HG02571 (cell line): Measurements from ENCODE around the gene INMT.

Experiments used
- ATAC-seq: cut with Tn5 transposase; IDR thresholded peaks from one replicate; pipeline ENCODE4 v1.9.1; 2021; ENCODE audit warnings: mild to moderate bottlenecking, moderate library complexity; ENCODE audit not compliant: unreplicated experiment

INMT gene

GRCh38 chr7:30727061-30727945, 24.6 kb upstream of the INMT start:
- no peak for ATAC-seq

- no peak for ATAC-seq
Observed at GRCh38 chr7:30728591-30729100, 23.3 kb upstream of the INMT start.

GRCh38 chr7:30729642-30730041, 22.3 kb upstream of the INMT start:
- ATAC-seq, result no peak

- ATAC-seq, result no peak
Observed at GRCh38 chr7:30730097-30730496, 21.8 kb upstream of the INMT start.

DNA sequence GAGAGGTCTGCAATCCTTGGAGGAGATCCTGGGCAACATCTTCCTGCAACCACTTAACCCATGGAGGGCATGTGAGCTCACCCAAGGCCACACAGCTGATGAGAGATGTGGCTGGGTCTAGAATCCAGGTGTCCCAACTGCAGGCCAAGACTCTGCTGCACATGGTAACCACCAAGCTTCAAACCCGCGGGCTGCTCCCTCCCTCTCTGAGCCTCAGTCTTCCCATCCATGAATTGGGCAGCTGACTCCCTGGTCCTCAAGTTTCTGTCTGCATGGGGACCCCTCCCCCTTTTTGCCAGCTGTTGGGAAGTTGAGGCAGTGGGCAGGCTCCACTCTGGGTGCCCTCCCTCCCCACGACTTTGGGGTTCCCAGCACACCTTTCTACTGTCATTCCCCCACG, 20.9 kb upstream of the INMT start:
- ATAC-seq, result no peak

DNA sequence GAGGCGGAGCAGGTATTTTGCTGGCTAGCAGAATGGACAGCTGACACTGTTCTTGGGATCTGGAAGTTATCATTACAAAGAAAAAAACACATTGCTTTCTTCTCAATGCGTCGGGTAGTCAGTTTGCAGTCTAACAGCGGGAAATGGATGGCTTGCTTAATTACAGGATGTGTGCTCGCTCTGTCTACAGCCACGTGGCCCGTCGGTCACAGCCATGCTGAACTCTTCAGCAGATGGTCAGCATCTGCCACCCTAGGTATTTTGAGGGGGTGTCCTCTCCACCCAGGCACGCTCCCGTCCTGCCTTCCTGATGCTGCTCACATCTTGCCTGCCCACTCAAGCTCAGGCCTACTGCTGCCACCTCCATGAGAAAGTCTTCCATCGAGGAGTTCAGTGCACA, 20.4 kb upstream of the INMT start:
- ATAC-seq, result no peak

DNA sequence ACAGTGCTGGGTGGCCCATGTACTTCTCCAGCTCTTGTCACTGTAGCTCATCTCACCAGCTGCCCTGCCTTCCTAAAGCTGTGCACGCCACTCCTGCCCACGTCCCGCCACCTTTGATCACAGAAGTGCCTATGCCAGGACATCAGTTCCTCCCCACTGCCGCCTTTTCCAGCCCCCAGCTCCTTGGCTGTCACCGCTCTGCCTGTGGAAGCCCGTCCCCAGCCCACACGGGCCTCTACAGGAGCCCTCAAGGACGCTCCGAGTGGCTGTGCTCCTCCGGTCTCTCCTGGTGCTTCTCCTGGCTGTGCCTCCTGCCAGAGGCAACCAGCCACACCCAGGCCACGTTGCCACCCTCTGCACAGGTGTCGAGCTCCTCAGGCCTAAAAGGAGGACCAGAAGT, 19.3 kb upstream of the INMT start:
- ATAC-seq, result no peak

DNA sequence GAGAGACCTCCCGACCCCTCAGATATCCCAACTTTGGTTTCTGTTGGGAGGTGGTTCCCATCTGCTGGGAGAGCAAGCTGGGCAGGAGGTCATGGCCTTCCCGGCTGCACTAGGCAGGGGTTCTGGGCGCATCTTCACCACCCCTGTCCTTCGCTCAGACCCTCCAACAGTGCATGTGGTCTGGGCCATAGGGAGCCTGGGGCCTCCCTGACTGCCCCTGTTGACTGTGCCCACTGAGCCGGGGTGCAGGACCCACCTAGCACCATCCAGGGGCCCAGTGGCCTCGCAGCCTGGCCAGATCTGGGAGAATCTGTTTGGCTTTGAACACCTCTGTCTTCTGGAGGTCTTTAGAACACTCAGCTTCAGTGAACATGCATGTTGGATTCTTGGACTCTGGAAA, 18.7 kb upstream of the INMT start:
- ATAC-seq, result no peak

DNA sequence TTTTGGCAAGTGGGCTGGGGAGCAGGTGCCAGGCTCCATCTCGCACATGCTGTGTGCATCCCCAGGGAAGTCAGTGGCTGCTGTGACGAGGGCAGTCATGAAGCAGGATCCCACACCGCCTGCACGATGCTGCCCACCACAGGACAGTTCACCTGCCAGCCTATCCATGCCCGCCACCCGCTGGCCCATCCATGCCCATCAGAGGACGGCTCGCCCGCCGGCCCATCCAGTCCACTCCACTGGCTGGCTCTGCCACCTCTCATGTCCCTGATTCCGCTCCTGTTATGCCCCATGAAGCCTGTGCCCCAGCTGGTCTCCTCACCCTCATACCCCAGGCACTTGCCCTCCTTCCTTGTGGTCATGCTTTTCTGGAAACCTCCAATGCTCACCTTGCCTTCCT, 18.2 kb upstream of the INMT start:
- no peak for ATAC-seq

GRCh38 chr7:30734497-30734896, 17.4 kb upstream of the INMT start:
- ATAC-seq, result no peak

GRCh38 chr7:30735631-30736030, 16.3 kb upstream of the INMT start:
- ATAC-seq, result no peak

DNA sequence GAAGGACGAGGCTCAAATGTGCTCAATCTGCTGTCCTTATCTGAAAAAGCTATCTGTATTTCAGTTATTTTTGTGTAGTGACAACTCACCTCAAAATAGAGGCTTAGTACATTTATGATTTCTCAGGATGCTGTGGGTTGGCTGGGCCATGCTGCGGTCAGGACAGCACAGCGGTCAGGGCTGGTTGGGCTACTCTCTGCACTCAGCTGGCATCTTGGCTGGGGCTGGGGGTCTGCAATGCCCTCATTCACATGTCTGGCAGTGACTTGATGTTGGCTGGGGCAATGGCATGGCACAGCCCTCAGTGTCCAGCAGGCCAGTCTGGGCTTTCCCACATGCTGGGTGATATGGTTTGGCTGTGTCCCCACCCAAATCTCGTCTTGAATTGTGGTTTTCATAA, 15.6 kb upstream of the INMT start:
- ATAC-seq, result no peak

DNA sequence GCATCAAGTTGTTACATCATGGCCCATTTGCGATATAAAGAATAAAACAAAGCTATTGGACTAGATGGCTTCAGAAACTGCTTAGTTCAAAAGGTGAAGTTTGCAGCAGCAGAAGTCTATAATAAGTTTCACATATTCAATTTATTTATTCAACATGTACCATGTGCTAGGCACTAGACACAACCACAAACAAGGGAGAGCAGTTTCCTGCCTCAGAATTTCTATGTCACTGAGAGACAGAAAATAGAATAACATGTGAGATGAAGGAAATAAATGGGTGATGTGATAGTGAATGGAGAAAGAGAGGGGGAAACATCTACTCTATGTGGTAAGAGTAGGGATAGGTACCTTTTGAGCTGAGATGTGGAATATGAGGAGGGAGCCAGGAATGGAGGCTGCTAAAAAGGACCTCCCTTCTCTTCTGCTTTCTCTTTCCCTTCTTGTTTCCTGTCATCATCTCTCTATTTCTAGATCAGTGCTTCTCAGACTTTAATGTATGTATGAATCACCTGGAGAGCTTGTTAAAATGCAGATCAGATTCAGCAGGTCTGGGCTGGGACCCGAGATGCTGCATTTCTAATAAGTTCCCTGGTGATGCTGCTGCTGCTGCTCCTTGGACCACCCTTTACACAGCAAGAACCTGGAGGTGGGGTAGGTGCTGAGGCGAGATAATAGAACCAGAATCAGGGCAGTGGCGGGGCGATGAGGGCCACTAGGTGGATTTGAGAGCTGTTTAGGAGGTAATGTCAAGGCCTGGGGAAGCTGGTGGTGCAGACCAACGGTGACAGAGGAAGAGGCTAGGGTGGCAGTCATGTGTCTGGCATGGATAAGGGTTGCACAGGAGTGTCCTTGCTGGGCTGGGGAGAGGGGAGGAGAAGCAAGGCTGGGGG, 13.7 kb upstream of the INMT start:
- no peak for ATAC-seq

DNA sequence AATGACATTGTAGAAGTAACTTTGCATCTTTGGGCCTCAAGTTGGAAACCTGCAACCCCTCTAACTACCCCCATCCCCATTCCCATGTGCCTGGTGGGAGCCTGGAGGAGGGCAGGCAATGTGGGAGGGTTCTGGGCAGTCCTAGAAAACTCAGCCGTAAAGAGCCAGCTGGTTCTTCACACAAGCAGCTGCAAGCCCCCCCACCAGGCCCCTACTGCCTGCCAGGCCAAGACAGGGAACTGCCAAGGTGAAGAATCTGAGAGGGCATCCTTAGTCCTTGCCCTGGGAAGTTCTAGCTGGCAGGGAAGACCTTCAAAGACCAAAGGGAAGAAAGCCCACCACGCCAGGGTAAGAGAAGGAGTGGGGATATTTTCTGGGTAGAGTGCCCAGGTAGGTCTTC, 12.2 kb upstream of the INMT start:
- ATAC-seq, result no peak

- ATAC-seq, result no peak
Observed at GRCh38 chr7:30740417-30741181, 11.3 kb upstream of the INMT start.

DNA sequence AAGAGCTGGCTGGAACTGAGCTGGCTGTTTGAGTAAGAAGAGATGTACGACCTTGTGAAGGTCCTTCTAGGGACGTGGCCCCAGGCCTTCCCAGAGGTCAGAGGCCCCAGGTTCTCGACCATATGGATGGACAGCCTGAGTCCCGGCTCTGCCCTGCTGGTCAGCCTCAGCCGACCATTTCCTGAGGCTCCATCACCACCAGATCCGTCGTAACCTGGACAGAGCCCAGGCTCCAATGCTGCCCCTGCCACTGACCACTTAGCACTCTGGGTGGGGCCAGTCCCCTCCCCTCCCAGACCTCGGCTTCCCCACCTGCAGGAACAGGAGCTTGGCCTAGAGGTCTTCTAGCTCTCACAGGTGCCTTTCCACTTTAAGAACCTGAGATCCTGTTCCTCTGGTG, 10.6 kb upstream of the INMT start:
- ATAC-seq, result no peak

DNA sequence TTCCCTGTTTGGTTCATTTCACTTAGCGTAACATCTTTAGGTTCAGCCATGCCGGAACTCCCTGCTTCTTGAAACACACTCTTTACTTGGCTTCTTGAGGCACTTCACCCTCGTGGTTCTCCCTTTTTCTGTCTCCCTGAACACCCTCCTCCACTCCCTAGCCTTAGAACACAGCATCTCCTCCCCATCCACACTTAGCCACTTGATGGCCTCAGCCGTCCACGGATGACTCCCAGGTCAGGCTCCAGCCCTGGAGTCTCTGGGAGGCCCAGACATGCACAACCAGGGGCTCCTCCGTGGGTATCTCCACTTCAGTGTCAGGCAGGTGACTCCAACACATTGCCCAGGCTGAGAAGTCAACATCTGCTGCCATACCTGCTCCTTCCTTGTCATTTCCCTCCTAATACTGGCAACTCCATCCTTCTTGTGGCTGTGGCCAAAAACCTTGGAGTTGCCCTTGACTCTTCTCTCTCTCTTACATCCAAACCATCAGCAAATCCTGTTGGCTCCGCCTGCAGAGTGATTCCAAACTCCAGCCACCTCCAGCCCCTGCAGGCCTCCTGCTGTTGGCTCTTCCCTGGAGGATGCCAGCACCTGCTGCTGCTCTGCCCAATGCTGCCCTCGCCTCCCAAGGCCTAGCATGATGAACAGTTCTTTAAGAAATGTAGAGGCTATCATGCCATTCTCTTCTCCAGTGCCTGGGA, 8.4 kb upstream of the INMT start:
- no peak for ATAC-seq

DNA sequence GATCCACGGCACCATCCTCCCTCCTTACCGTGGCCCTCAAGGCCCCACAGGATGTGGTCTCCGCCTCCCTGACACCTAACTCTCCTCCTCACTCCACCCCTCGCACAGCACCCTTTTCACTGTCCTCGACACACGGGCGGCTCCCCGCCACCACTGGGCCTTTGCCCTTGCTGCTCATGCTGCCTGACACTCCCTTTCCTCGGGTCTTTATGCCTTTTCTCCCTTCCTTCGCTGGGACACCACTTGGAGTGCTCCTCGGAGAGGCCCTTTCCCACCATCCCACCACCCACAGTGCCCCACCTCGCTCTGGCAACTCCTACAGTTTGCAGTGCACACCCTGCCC, 7.9 kb upstream of the INMT start:
- no peak for ATAC-seq

DNA sequence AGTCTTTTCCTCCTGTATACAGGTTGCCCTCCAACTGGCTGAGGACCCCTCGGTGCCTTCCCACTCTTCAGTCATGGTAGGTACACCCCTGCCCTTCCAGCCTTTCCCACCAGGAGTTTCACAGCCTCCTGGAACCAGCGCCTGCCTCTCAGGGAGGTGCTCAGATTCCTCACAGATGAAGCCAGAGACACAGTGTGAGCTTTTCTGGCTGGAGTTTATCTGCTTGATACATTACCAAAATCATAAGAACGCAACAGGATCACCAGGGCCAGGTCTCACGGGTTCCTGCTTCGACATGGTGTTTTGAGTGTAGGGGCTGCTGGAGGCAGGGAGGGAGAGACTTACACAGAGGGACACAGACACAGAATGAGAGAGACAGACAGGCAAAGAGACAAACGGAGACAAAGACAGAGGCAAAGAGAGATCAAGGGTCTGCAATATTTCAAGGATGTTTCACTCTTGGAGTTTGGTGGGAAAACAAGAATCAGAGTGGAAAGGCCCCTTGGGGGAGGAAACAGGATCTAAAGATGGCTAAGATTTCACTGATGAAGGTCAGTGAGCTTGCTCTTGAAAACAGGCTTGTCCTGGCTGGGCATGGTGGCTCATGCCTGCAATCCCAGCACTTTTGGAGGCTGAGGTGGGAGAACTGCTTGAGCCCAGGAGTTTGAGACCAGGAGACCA, 6.5 kb upstream of the INMT start:
- no peak for ATAC-seq

DNA sequence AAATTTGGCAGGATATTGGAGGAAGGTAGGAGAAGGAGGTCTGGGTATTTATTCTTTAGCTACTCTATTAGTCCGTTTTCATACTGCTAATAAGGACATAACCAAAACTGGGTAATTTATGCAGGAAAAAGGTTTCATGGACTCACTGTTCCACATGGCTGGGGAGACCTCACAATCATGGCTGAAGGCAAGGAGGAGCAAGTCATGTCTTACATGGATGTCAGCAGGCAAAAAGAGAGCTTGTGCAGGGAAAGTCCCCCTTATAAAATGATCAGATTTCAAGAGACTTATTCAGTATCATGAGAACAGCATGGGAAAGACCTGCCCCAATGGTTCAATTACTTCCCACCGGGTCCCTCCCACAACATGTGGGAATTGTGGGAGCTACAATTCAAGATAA, 1.9 kb upstream of the INMT start:
- no peak for ATAC-seq
